Epidermal melanocyte (primary cell): ENCODE measurements around the gene PABPC3.

Experiments used
- DNase-seq: peaks from one replicate; pipeline ENCODE4 v3.0.0; 2011; ENCODE audit warnings: low spot score; ENCODE audit not compliant: insufficient read length

PABPC3 gene

DNA sequence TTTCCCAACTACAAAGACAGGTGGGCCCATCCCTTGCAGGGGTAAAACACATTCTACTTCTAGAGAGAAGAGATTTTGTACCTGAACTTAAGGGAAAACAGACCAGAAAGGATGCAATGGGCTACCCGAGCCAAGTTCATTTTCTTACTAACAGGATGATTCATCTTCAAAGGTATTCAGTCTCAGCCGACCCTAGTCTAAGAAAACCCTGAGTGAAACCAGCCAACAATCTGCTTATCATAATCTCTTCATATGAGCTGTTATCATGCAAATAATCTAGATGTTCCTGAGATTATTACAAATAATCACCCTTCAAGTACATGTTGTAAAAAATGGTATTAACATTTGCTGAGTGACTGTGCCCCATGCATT lies 15.6 kb downstream of the PABPC3 start:
- no peak for DNase-seq

- DNase-seq = no peak
Measured at GRCh38 chr13:25112695-25113255, 16.8 kb downstream of the PABPC3 start.

DNA sequence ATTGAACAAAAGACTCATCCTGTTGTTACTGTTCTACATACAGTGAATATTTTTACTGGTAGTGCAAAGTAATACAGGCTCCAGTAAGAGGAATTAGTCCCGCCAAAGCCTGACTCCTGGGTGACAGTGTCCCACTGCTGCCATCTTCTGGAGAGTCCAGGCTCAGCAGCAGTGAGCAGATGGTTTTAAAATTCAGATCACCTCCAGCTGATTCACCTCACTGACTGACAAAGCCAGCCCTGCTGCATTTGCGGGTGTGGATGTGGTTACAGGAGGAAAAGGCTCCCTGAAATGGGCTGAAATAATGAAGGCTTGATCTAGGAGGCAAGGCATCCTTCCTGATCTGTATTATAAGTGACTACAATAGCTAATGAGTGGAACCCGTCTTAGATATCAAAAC lies 18.3 kb downstream of the PABPC3 start:
- DNase-seq = peak; percentile 75

- no peak for DNase-seq
Measured at GRCh38 chr13:25116044-25116443, 20.1 kb downstream of the PABPC3 start.

- DNase-seq = no peak
Measured at GRCh38 chr13:25117312-25117711, 21.4 kb downstream of the PABPC3 start.

GRCh38 chr13:25118378-25118905 lies 22.5 kb downstream of the PABPC3 start:
- no peak for DNase-seq

- DNase-seq = no peak
Measured at GRCh38 chr13:25130944-25131343, 35.0 kb downstream of the PABPC3 start.

DNA sequence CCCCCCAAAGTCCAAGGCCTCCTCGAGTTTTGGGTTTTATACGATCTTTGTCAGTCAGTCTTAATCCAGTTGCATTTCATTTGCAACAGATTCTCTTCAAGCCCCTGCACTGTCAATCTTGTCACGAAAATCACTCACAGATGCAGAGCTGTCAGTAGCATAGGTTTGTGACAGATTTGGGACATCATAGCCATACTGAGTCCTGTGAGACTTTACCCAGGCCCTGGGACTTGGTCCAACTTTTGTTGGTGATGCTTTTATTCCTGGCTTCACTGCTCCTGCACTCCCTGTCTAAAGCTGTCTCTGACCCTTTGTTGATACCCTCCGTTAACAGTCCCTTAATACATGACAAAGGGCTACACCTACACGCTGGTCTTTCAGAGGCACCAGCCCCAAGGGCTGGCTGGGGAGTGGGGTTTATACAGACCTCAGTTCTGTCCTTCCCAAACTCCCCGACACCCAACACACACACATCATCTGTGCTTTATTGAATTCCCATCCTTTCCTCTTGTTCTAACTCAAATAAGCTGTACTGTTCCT lies 36.0 kb downstream of the PABPC3 start:
- no peak for DNase-seq

DNA sequence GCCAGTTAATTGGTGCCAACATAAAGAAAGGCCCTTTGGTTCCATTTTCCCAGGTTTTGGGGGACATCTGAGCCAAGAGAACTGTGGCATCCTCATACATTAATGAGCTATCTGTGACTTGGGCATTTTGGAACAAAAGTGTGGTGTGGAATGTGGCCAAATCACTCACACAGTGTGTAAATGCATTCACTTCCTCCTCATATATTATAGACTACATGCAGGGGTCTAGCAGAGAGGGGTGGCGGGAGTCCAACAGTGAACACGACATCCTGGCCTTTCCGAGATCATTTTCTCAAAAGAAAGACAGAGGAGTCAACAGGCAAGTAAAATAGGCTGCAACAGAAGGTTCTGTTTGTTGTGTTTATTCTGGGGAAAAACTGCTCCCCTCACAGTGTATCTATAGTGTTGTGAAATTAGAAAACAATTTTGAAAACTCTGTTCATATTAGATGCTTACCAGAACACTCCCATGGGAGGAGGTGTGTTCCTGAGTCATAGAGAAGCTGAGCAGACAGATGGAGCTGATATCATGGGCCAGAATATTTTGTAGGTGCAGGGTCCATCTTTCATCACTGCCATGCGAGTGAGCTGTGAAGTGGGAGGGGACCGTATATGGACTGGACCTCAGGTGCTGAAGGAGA lies 36.9 kb downstream of the PABPC3 start:
- DNase-seq = no peak

DNA sequence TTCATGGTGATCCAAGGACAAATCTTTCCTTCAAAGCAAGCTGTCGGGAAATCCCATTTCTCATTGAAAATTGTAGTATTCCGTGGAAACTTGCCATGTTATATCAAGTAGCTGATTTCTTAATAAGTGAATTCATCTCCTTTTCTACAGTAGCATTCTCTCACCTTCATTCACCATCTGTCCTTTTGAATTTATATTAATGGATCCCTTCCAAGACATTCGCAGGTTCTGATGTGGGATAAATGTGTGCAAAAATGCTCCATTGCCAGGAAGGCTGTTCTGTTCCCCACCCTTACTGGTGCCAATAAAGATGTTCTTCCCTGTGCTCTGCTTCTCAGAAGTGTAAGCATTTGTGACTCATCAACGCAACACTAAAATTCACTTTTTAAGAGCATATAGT lies 40.0 kb downstream of the PABPC3 start:
- no peak for DNase-seq

DNA sequence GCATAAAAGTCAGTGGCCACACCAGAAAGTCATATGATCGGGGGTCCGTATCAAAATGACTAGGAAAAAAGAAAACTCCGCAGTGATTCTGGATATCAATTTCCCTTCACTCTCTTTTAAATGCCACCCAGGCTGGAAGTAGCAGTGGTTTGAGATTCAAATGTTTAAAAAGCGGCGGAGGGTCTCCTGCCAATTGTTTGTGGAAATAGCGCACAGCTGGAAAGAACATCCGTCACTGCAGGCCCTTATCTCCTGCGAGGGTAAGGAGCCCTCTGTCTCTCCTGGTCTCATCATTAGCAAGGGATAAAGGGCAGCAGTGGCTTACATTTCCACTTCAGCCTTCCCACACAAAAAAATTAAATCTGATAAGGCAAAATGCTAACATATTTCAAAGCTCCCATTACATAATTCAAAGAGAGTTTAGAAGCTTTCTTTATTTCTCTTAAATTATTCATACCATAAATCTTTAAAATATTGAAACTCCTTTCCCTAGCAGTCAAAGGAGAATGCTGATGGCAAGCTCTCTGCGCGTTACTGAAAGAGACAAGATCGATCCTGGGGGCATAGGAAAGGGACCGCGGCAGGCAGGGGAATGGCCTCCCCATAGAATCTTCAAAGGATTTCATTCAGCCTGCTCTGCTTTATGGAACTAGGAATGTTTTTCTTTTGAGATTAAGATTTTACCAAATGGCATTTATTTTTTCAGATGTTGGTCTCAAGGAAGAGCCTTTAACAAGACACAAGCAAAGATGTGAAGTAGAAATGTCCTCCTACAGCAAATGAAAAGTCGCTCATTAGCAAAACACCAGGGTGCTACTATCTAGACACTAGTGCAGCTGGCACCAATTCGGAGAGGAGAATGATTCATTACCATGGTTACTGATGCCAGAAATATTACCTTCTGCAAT lies 41.2 kb downstream of the PABPC3 start:
- no peak for DNase-seq

- no peak for DNase-seq
Measured at GRCh38 chr13:25137788-25138115, 41.8 kb downstream of the PABPC3 start.

GRCh38 chr13:25141042-25141441 lies 45.1 kb downstream of the PABPC3 start:
- DNase-seq = no peak

GRCh38 chr13:25143706-25144105 lies 47.8 kb downstream of the PABPC3 start:
- no peak for DNase-seq

GRCh38 chr13:25147638-25148401 lies 51.9 kb downstream of the PABPC3 start:
- DNase-seq = no peak

- no peak for DNase-seq
Measured at GRCh38 chr13:25148402-25148771, 52.5 kb downstream of the PABPC3 start.
